Measurements from ENCODE around the gene RNF138. TPM values are rescaled to one million over a fixed set of nuclear protein-coding genes. Genes with fewer than 3 reads are reported as not detected.
"Not testable (repeated sequence)": the region's sequence is repeated elsewhere in the genome, so short reads cannot be mapped to it uniquely, and the experiment has no call there.

Gene RNF138, protein sequence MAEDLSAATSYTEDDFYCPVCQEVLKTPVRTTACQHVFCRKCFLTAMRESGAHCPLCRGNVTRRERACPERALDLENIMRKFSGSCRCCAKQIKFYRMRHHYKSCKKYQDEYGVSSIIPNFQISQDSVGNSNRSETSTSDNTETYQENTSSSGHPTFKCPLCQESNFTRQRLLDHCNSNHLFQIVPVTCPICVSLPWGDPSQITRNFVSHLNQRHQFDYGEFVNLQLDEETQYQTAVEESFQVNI
- 22.2 TPM for total RNA-seq

DNA sequence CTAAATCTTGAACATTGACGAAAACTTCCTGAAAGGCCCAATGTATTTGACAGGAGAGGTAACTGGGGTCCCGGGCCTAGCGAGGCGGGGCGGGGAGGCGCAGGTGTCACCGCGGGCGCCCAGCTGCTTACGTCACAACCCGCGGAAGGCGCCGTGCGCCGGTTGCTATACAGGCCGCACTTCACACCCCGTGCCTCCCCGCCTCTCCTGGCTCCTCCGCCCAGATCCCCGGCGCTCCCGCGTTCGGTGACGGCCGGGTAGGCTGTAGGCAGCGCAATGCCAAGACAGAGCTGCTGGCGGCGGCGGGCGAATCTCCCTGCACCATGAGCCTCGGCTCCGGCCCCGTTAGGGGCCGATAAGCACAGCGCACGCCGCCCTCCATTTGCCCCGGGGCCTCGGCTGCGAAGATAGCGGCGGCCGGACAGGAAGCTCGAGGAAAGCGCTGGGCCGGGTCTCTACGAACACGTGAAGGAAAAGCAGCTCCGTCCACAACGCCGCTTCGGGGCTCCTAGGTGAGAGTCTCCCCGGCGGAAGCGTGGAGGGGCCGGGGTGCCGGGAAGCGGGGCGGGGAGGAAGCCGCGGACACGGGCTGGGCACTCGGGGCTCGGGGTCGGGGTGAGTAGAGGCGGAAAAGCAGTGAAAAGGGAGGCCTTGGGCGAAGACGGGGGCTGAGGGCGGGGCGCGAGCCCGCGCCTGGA is at the start of gene RNF138:
Gene RNF138 (plus strand): TSS at position 151 of the 698 bp plus-strand sequence. CDS start 903 bp downstream, outside the sequence.
- intact Hi-C loops (cut with DNase I): no loop called here

GRCh38 chr18:32042337-32042736 is 49.3 kb upstream of the RNF138 start:
- DNase-seq (ENCODE audit: low spot score) (no peak), ATAC-seq (no peak)

More for the DNA sequence above, at the start of gene RNF138:
- peak; percentile 87 for ATAC-seq
- peak; percentile 92 for DNase-seq (ENCODE audit: low spot score)

GRCh38 chr18:32048507-32049091 is 43.1 kb upstream of the RNF138 start:
- intact Hi-C loops (cut with DNase I): no loop called here
- ATAC-seq (peak; percentile 96), DNase-seq (ENCODE audit: low spot score) (peak; percentile 66)

More at GRCh38 chr18:32042337-32042736, 49.3 kb upstream of the RNF138 start:
- intact Hi-C loops (cut with DNase I): no loop called here

DNA sequence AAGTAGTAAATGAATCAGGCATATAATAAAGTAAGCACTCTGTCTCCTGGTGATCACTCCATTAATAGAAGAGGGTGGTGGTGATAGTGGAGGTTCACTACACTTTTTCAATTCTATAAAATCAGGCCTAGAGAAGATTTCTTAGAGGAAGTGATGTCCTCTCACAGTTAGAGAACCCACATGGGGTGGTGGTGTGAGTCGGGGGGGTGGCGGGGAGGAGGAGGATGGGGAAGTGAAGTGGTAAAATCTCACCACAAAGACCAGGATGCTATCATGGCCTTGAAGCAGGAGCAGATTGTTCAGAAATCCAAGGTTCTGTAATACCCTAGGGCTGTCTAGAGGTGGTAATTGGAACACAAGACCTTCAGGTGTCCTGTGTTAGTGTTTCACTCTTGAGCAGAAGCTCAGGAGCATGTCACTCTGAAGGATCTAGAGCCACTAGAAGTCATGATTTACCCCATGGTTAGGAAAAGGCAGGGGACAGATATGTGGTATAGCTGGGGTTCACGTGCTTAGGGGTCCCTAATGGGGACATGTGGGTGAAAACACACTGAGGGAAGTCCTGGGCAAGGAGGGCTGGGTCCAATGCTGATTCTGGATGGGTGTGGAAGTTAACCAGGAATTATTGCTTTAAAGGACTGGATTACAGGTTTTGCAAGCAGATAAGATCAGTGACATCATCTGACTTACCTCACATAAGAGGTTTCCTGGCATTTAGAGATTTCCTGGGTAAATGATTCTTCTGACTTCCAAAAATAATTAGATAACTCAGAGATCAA is 42.1 kb upstream of the RNF138 start:
- intact Hi-C loops (cut with DNase I): no loop called here
- DNase-seq (ENCODE audit: low spot score) (peak; percentile 62), ATAC-seq (peak; percentile 74)

DNA sequence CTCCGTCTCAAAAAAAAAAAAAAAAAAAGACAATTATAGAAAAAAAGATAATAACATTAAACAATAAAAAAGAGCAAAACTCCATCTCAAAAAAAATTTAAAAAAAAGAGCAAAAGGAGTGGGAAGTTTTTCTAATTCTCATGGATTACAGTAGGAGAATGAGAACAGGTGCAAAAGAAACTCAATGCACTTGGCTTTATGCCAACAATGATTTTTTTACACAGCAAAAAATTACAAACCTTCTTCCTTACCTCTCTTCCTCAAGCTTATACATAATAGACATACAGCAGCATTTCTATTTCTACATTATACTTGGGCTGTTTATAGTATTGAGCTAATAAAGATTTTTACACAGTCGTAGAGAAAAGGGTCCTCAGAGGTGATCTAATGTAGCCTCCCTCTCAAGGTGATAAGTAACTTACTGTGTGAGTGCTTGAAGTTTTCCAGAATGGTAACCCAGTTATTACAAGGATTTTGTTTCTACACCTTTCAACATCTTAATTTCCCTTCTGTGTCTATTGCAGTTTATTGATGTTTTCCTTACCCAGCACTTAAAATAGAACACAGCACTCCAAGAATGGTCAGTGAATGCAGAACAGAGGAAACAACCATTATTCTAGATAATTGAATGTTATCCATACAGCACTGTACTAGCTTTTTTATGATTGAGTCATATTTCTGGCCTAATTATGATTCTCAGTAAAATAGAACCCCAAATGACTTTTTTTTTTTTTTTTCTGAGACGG is 34.9 kb upstream of the RNF138 start:
- ATAC-seq: no peak
- DNase-seq (ENCODE audit: low spot score): no peak
- intact Hi-C loops (cut with DNase I): no loop called here

GRCh38 chr18:32057624-32058165 is 34.0 kb upstream of the RNF138 start:
- no peak for DNase-seq (ENCODE audit: low spot score)
- intact Hi-C loops (cut with DNase I): no loop called here
- ATAC-seq: no peak

- DNase-seq (ENCODE audit: low spot score) (no peak), ATAC-seq (no peak)
- intact Hi-C loops (cut with DNase I): no loop called here
Measured at GRCh38 chr18:32060026-32060425, 31.6 kb upstream of the RNF138 start.

DNA sequence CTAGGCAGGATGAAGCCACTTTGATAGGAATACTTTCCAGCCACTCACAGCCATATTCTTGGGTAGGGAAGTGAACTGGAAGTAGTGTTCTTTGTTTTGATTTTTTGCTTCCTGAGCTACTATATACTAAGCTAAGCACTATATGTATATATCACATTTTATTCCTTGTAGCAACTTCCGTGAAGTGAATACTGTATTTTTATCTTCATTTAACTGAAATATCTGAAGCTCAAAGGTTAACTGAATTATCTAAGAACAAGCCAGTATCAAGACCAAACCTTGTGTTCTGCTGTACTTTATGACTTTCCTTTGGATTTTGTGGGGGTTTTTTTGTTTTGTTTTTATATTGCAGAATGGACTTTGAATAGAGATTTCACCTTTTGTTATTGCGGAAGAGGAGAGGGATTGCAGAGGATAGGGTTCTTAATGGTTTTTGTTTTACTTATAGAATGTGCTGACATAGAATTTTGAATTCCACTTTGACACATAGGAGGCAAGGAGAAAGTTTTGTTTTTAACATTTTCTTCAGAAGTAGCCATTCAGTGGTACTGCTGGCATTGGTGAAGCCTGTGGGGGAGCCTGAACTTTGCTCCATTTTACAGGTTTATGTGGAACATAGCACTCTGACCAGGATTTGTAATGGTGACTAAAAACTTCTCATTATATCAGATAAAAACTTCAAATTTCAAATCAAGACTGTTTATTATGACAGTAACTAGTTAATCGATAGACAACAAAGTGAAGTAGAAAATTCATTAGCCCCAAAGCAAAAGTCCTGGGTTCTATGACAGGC is 24.1 kb upstream of the RNF138 start:
- DNase-seq (ENCODE audit: low spot score): no peak
- no peak for ATAC-seq
- intact Hi-C loops (cut with DNase I): no loop called here

GRCh38 chr18:32072321-32072720 is 19.4 kb upstream of the RNF138 start:
- no peak for ATAC-seq
- intact Hi-C loops (cut with DNase I): no loop called here
- no peak for DNase-seq (ENCODE audit: low spot score)

GRCh38 chr18:32074206-32074605 is 17.5 kb upstream of the RNF138 start:
- DNase-seq (ENCODE audit: low spot score) (no peak), ATAC-seq (no peak)
- intact Hi-C loops (cut with DNase I): no loop called here

DNA sequence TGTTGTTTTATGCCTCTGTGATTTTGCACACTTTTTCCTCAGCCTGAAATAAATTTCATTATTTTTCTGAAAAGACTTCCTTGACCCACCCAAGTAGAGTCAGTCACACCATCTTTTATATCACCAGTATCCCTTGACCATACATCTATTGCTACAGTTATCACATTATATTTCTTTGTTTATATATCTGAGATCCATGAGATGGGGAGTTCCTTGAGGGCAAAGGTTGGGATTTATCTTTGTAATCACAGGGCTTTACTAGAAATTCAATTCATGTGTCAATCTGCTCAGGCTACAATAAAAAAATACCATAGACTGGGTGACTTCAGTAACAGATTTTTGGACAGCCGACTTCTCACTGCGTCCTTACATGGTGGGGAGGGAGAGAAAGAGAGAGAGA is 12.8 kb upstream of the RNF138 start:
- DNase-seq (ENCODE audit: low spot score) (no peak), ATAC-seq (no peak)
- intact Hi-C loops (cut with DNase I): no loop called here

- no peak for DNase-seq (ENCODE audit: low spot score)
- ATAC-seq: no peak
- intact Hi-C loops (cut with DNase I): no loop called here
Measured at GRCh38 chr18:32081881-32082280, 9.8 kb upstream of the RNF138 start.

- DNase-seq (ENCODE audit: low spot score) (no peak), ATAC-seq (no peak)
- intact Hi-C loops (cut with DNase I): no loop called here
Measured at GRCh38 chr18:32083781-32084180, 7.9 kb upstream of the RNF138 start.

- DNase-seq (ENCODE audit: low spot score): no peak
- intact Hi-C loops (cut with DNase I): no loop called here
- ATAC-seq: no peak
Measured at GRCh38 chr18:32086881-32087280, 4.8 kb upstream of the RNF138 start.

DNA sequence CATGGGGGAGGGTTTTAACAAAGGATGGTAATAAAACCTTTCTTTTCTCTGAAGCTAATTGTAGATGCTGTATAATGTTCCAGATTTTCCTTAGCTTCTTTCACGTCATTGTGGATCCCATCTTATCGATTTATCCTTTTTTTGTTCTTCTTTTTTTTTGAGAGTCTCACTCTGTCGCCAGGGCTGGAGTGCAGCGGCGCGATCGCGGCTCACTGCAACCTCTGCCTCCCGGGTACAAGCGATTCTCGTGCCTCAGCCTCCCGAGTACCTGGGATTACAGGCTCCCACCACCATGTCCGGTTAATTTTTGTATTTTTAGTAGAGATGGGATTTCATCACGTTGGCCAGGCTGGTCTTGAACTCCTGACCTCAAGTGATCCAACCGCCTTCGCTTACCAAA is 843 bp upstream of the RNF138 start:
- DNase-seq (ENCODE audit: low spot score); ATAC-seq; intact Hi-C loops (cut with DNase I): not testable (repeated sequence)

DNA sequence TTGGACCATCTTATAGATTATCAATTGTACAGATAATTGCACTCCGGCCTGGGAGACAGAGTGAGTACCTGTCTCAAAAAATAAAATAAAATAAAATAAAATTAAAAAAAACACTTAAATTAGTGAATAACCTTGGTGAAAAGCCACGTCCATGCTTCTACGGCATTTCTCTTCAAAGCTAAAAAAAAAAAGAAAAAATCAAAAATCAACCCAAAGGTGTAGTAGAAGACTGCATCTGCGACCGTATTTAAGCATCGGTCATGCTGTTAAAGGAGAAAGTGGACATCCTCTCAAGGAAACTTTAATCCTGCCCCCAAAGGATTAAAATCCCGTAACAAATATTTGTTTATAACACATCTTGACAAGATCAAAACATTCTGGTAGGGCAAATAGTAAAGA is 350 bp upstream of the RNF138 start:
- intact Hi-C loops (cut with DNase I): no loop called here
- DNase-seq (ENCODE audit: low spot score) (no peak), ATAC-seq (no peak)

DNA sequence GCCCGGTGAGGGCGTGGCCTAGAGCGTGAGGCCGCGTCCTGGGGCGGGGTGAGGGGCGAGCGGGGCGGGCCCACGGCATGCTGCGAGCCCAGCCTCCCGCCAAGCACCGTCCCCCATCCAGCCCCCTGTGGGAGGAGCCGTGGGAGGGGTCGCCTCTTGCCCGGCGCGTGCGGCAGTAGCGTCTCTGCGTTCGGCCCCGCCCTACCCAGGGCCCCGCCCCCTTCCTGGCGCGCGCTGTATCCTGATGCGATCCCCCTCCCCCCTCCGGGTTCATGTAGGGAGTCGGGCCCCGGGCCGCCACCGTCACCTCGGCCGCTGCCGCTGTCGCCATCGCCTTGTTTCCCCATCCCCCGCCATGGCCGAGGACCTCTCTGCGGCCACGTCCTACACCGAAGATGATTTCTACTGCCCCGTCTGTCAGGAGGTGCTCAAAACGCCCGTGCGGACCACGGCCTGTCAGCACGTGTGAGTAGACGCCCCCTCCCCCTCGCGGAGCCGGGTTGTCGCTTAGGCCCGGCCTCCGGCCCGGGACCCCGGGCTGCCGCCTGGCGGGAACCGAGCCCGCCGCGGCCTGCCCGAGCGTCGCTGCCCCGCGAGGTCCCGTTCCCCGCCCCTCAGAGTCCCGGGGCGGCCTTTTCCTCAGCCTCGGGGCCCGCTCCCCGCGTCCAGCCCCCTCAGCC is 888 bp downstream of the RNF138 start:
- DNase-seq (ENCODE audit: low spot score) (peak; percentile 100), ATAC-seq (peak; percentile 99)
- intact Hi-C loops (cut with DNase I): no loop called here

Data from sciatic nerve (tissue), 2 donors.